HEK293 (cell line): ENCODE results near the gene VRK3.

Source experiments
- CTCF ChIA-PET: fragments of 350-600 bp; formaldehyde crosslinking; extraction: SDS; loops from one replicate; lab custom pipeline; 2021; ENCODE audit warnings: antibody characterized with exemption; lab: Yijun Ruan, JAX
- POLR2A ChIA-PET: fragments of 300-600 bp; formaldehyde crosslinking; extraction: SDS; loops from one replicate; lab custom pipeline; 2020; ENCODE audit warnings: antibody characterized with exemption, inconsistent platforms; lab: Yijun Ruan, JAX
- H3K27ac ChIP-seq: fragments of 200-500 bp; sonication (Bioruptor generic); 2 replicates; pipeline ENCODE4 v1.5.1; 2014; ENCODE audit warnings: low read depth, low read length, control low read depth, inconsistent platforms; ENCODE audit errors: extremely low read depth
- H3K36me3 ChIP-seq, 2 experiments: fragments of 200-500 bp in 1 of 2; sonication (Bioruptor generic) in 1 of 2; 1 replicate in 1 of 2; 2 replicates in 1 of 2; pipeline ENCODE4 v1.5.1; 2014 to 2017; ENCODE audit warnings: inconsistent platforms in 2 of 2, low read length in 2 of 2; ENCODE audit not compliant: control insufficient read depth in 2 of 2, insufficient read depth in 1 of 2
- H3K4me1 ChIP-seq: fragments of 200-500 bp; sonication (Bioruptor generic); 2 replicates; pipeline ENCODE4 v1.5.1; 2014; ENCODE audit warnings: mild to moderate bottlenecking, low read length, inconsistent platforms; ENCODE audit not compliant: control insufficient read depth, insufficient read depth
- H3K4me3 ChIP-seq: 2 replicates; pipeline ENCODE4 v1.5.1; 2011; ENCODE audit warnings: low read depth, mild to moderate bottlenecking, control low read depth, low read length, moderate library complexity
- H3K9me3 ChIP-seq: fragments of 200-500 bp; sonication (Bioruptor generic); 2 replicates; pipeline ENCODE4 v1.5.1; 2014; ENCODE audit warnings: low read depth, low read length, inconsistent platforms; ENCODE audit not compliant: control insufficient read depth, insufficient read depth
- CTCF ChIP-seq: fragments of 450-650 bp; formaldehyde crosslinking; IDR thresholded peaks from 2 replicates; pipeline ENCODE4 v1.5.1; 2016; ENCODE audit warnings: missing biosample characterization, missing genetic modification characterization
- GLIS2 ChIP-seq: fragments of 450-650 bp; formaldehyde crosslinking; IDR thresholded peaks from 2 replicates; pipeline ENCODE4 v1.5.1; 2016; ENCODE audit warnings: missing biosample characterization, missing genetic modification characterization
- KLF9 ChIP-seq: fragments of 450-650 bp; formaldehyde crosslinking; IDR thresholded peaks from 2 replicates; pipeline ENCODE4 v1.5.1; 2016; ENCODE audit warnings: missing biosample characterization, missing genetic modification characterization, low read depth
- PATZ1 ChIP-seq: fragments of 450-650 bp; formaldehyde crosslinking; IDR thresholded peaks from 2 replicates; pipeline ENCODE4 v1.5.1; 2016; ENCODE audit warnings: missing biosample characterization, missing genetic modification characterization
- PBX3 ChIP-seq: sonication (generic); formaldehyde crosslinking; IDR thresholded peaks from 2 replicates; pipeline ENCODE4 v1.8.1; 2022; ENCODE audit warnings: mild to moderate bottlenecking, moderate library complexity, missing genetic modification reagents
- SCRT1 ChIP-seq: fragments of 450-650 bp; formaldehyde crosslinking; IDR thresholded peaks from 2 replicates; pipeline ENCODE4 v1.5.1; 2016; ENCODE audit warnings: missing biosample characterization, missing genetic modification characterization, borderline replicate concordance
- SCRT2 ChIP-seq: fragments of 450-650 bp; formaldehyde crosslinking; IDR thresholded peaks from 2 replicates; pipeline ENCODE4 v1.5.1; 2016; ENCODE audit warnings: missing biosample characterization, missing genetic modification characterization
- ZBTB48 ChIP-seq: fragments of 450-650 bp; formaldehyde crosslinking; IDR thresholded peaks from 2 replicates; pipeline ENCODE4 v1.5.1; 2016; ENCODE audit warnings: missing biosample characterization, missing genetic modification characterization
- ZNF121 ChIP-seq: fragments of 450-650 bp; formaldehyde crosslinking; IDR thresholded peaks from 2 replicates; pipeline ENCODE4 v1.5.1; 2016; ENCODE audit warnings: missing biosample characterization, missing genetic modification characterization
- ZNF157 ChIP-seq: fragments of 450-650 bp; formaldehyde crosslinking; IDR thresholded peaks from 2 replicates; pipeline ENCODE4 v1.5.1; 2016; ENCODE audit warnings: missing biosample characterization, missing genetic modification characterization
- ZNF16 ChIP-seq: fragments of 450-650 bp; formaldehyde crosslinking; IDR thresholded peaks from 2 replicates; pipeline ENCODE4 v1.5.1; 2016; ENCODE audit warnings: low read depth, missing biosample characterization, missing genetic modification characterization
- ZNF175 ChIP-seq: fragments of 450-650 bp; formaldehyde crosslinking; IDR thresholded peaks from 2 replicates; pipeline ENCODE4 v1.5.1; 2016; ENCODE audit warnings: missing biosample characterization, missing genetic modification characterization
- ZNF214 ChIP-seq: fragments of 450-650 bp; formaldehyde crosslinking; IDR thresholded peaks from 2 replicates; pipeline ENCODE4 v1.5.1; 2017; ENCODE audit warnings: missing biosample characterization, mild to moderate bottlenecking, missing genetic modification characterization, borderline replicate concordance
- ZNF26 ChIP-seq: fragments of 450-650 bp; formaldehyde crosslinking; IDR thresholded peaks from 2 replicates; pipeline ENCODE4 v1.5.1; 2016; ENCODE audit warnings: missing biosample characterization, missing genetic modification characterization
- ZNF274 ChIP-seq, 2 experiments: fragments of 200-500 bp in 1 of 2; fragments of 450-650 bp in 1 of 2; sonication (Bioruptor generic) in 1 of 2; formaldehyde crosslinking in 1 of 2; IDR thresholded peaks; 2 replicates each; pipeline versions ENCODE4 v1.5.1 to v1.6.1; 2014 to 2016; ENCODE audit warnings: borderline replicate concordance in 1 of 2, inconsistent platforms in 1 of 2, low read length in 1 of 2, missing biosample characterization in 1 of 2, missing genetic modification characterization in 1 of 2
- ZNF341 ChIP-seq: fragments of 450-650 bp; formaldehyde crosslinking; IDR thresholded peaks from 2 replicates; pipeline ENCODE4; 2016; ENCODE audit warnings: low read depth, missing biosample characterization, missing genetic modification characterization
- ZNF394 ChIP-seq: fragments of 450-650 bp; formaldehyde crosslinking; IDR thresholded peaks from 2 replicates; pipeline ENCODE4 v1.5.1; 2016; ENCODE audit warnings: missing biosample characterization, missing genetic modification characterization, mild to moderate bottlenecking, moderate library complexity, borderline replicate concordance
- ZNF423 ChIP-seq: fragments of 450-650 bp; formaldehyde crosslinking; IDR thresholded peaks from 2 replicates; pipeline ENCODE4 v1.5.1; 2016; ENCODE audit warnings: missing biosample characterization, missing genetic modification characterization
- ZNF521 ChIP-seq: fragments of 450-650 bp; formaldehyde crosslinking; IDR thresholded peaks from 2 replicates; pipeline ENCODE4 v1.5.1; 2017; ENCODE audit warnings: missing biosample characterization, mild to moderate bottlenecking, missing genetic modification characterization
- ZNF571 ChIP-seq: fragments of 450-650 bp; formaldehyde crosslinking; IDR thresholded peaks from 2 replicates; pipeline ENCODE4 v1.5.0; 2017; ENCODE audit warnings: missing biosample characterization, missing genetic modification characterization
- ZNF654 ChIP-seq: fragments of 450-650 bp; formaldehyde crosslinking; IDR thresholded peaks from 2 replicates; pipeline ENCODE4 v1.5.1; 2016; ENCODE audit warnings: low read depth, missing biosample characterization, missing genetic modification characterization
- ZNF660 ChIP-seq: fragments of 450-650 bp; IDR thresholded peaks from 2 replicates; pipeline ENCODE4 v1.5.1; 2018; ENCODE audit warnings: missing biosample characterization, mild to moderate bottlenecking, missing genetic modification characterization
- ZNF677 ChIP-seq: fragments of 450-650 bp; IDR thresholded peaks from 2 replicates; pipeline ENCODE4 v1.5.0; 2018; ENCODE audit warnings: missing biosample characterization, mild to moderate bottlenecking, missing genetic modification characterization, moderate library complexity
- ZSCAN16 ChIP-seq: fragments of 450-650 bp; formaldehyde crosslinking; IDR thresholded peaks from 2 replicates; pipeline ENCODE4 v1.5.1; 2016; ENCODE audit warnings: missing biosample characterization, missing genetic modification characterization

Gene VRK3

GRCh38 chr19:49984491-49984890 lies 40.7 kb downstream of the VRK3 start:
- H3K36me3 ChIP-seq, result peaks cover 0 to 42% of the 10 kb centered on the region in 2 experiments; a peak in 2 of 3 replicates
- POLR2A ChIA-PET, result no interaction called here
- TF ChIP-seq ZNF121 (tag by site-specific recombination), result peak; percentile 83
- no peak for TF ChIP-seq CTCF
- no peak for TF ChIP-seq ZNF274 (IDR thresholded peaks at IDR 0.05; ENCODE audit: low read length)
- no peak for TF ChIP-seq ZNF274 (tag by site-specific recombination; IDR thresholded peaks at IDR 0.05; ENCODE audit: borderline replicate concordance)
- TF ChIP-seq, all 188 proteins: peak for 1
- no peak overlapping the region for H3K27ac ChIP-seq
- CTCF ChIA-PET, result interaction anchor here (0.6 to 7.9 kb wide), 18 partner anchors 8 to 200 kb away, joined by 3 to 99 read pairs (median 4); partner anchors contain the start of gene ZNF473
- H3K4me3 ChIP-seq, result no peak overlapping the region
- no peaks in the 10 kb centered on the region for H3K4me1 ChIP-seq
- H3K9me3 ChIP-seq, result no peaks in the 10 kb centered on the region

GRCh38 chr19:49983645-49984229 lies 41.4 kb downstream of the VRK3 start:
- H3K27ac ChIP-seq, result no peak overlapping the region
- H3K4me1 ChIP-seq, result no peaks in the 10 kb centered on the region
- no peak overlapping the region for H3K4me3 ChIP-seq
- H3K36me3 ChIP-seq, result peaks cover 0 to 35% of the 10 kb centered on the region in 2 experiments; a peak in 2 of 3 replicates
- ChIA-PET CTCF (interaction anchor here (0.5 to 7.9 kb wide), 19 partner anchors 9 to 199 kb away, joined by 3 to 99 read pairs (median 4); partner anchors contain the start of gene ZNF473), POLR2A (no interaction called here)
- no peaks in the 10 kb centered on the region for H3K9me3 ChIP-seq
- TF ChIP-seq ZNF26 (tag by site-specific recombination) (no peak), ZNF157 (tag by site-specific recombination) (no peak), PBX3 (CRISPR knock-in tag) (no peak), ZNF677 (tag by site-specific recombination) (no peak), ZNF175 (no peak), ZNF571 (tag by site-specific recombination) (no peak), SCRT1 (tag by site-specific recombination) (peak; percentile 55; the same call in 1 of the 2 replicates), ZNF16 (tag by site-specific recombination) (no peak), CTCF (peak; percentile 77), ZSCAN16 (tag by site-specific recombination) (no peak), PATZ1 (tag by site-specific recombination) (0 out of 2 replicates have a peak, but pooled peaks have one; percentile 29), ZNF654 (tag by site-specific recombination) (peak; percentile 62), ZBTB48 (no peak), ZNF521 (tag by site-specific recombination) (no peak), ZNF214 (no peak), ZNF394 (tag by site-specific recombination) (peak; percentile 57; the same call in 1 of the 2 replicates), ZNF423 (peak; percentile 95), GLIS2 (tag by site-specific recombination) (no peak), ZNF660 (tag by site-specific recombination) (0 out of 2 replicates have a peak, but pooled peaks have one; percentile 34), ZNF341 (tag by site-specific recombination) (no peak), SCRT2 (tag by site-specific recombination) (peak; percentile 73), KLF9 (tag by site-specific recombination) (no peak)
